Frontal cortex (tissue), 4 donors: ENCODE data around the gene WWC1. TPM values are rescaled to one million over a fixed set of nuclear protein-coding genes. Genes with fewer than 3 reads are reported as not detected.
"Not testable (repeated sequence)": the region's sequence is repeated elsewhere in the genome, so short reads cannot be mapped to it uniquely, and the experiment has no call there.

Experiments
- DNase-seq, 2 donors: peaks; one replicate each; pipeline ENCODE4 v3.0.0; 2012; ENCODE audit warnings: low spot score in 2 of 2
- FAIRE-seq: peaks from 2 replicates; lab custom pipeline; 2012; peaks lifted over from hg19 to GRCh38; lab: Jason Lieb, UNC
- total RNA-seq: library from RNA; depleted of rRNA; stranded (reverse); fragments of >200 nt; gene quantifications from one replicate; pipeline ENCODE4 v1.2.3, GENCODE V29; 2014
- donor health status: control.
- donor health status: control.
- donor health status: control.

The WWC1 gene
- total RNA-seq, 1 donor from 2014 or later = 78.3 TPM

- FAIRE-seq (no peak), DNase-seq (no peak)
Measured at GRCh38 chr5:168327019-168327421, 35.6 kb downstream of the WWC1 start.

GRCh38 chr5:168327451-168327850 is 36.0 kb downstream of the WWC1 start:
- FAIRE-seq (no peak), DNase-seq (no peak)

- FAIRE-seq = no peak
- no peak for DNase-seq
Measured at GRCh38 chr5:168327994-168328393, 36.5 kb downstream of the WWC1 start.

- no peak for DNase-seq
- FAIRE-seq = no peak
Measured at GRCh38 chr5:168328814-168329213, 37.4 kb downstream of the WWC1 start.

GRCh38 chr5:168329302-168329701 is 37.9 kb downstream of the WWC1 start:
- DNase-seq (no peak), FAIRE-seq (no peak)

DNA sequence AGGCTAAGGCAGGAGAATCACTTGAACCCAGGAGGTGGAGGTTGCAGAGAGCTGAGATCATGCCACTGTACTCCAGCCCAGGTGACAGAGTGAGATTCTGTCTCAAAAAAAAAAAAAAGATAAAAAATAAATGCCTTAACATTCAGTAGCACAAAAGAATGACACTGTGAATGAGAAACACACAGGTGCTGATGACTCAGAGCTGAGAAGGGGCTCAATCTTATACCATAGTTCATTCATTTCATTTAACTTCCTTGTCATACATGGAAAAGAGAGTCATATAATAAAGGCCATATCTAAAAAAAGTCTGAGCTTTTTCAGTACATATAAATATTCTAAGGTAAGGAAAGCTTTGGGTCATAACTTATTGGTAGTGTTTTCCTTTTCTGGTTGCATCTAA is 40.6 kb downstream of the WWC1 start:
- no peak for DNase-seq
- no peak for FAIRE-seq

- no peak for DNase-seq
- no peak for FAIRE-seq
Measured at GRCh38 chr5:168334280-168334679, 42.8 kb downstream of the WWC1 start.

- no peak for FAIRE-seq
- no peak for DNase-seq
Measured at GRCh38 chr5:168334695-168335094, 43.2 kb downstream of the WWC1 start.

DNA sequence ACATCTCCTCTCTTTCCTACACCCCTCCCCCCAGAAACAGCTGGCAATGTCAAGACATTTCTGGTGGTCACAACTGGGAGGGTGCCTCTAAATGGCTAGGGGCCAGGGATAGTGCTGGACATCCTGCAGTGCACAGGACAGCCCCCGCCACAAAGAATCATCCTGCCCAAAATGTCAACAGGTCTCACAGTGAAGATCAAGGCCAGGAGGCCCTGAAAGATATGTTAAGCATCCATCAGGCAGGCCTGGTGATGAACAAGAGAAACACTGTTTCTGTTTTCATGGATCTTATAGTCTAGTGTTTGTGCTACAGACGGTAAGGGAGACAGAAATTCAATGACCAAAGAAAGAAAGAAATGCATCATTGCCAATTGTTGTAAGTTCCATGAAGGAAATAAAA is 45.9 kb downstream of the WWC1 start:
- DNase-seq (no peak), FAIRE-seq (no peak)

DNA sequence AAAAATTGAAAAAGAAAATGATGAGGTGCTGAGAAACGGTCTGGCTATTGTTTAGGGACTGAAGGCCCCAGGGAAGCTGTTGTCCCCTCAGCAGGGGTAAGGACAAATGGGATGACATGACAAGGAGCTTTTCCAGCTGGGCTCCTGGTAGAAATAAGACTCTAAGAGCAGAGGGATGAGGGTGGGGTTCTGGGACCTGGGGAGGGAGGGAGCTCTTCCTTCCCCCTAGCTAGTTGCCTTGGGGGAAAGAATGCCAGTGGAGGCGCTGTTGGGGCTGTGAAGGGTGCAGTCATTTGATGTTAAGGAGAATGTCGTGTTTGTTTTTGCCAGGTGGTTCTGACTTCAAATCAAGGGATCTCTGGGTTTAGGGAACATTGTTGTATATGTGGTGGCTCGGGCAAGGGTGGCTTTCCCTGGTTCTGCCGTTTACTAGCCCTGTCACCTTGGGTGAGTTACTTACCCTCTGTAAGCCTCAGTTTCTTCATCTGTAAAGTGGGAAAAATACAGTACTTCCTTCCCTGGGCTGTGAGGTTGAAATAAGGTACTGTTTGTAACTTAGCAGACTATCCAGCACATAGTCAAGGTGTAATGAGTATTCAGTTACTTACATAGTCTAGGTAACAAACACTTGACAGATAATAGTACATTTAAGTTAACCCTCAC is 47.8 kb downstream of the WWC1 start:
- FAIRE-seq (no peak), DNase-seq (no peak)

GRCh38 chr5:168339772-168340140 is 48.3 kb downstream of the WWC1 start:
- DNase-seq, FAIRE-seq: not testable (repeated sequence)

DNA sequence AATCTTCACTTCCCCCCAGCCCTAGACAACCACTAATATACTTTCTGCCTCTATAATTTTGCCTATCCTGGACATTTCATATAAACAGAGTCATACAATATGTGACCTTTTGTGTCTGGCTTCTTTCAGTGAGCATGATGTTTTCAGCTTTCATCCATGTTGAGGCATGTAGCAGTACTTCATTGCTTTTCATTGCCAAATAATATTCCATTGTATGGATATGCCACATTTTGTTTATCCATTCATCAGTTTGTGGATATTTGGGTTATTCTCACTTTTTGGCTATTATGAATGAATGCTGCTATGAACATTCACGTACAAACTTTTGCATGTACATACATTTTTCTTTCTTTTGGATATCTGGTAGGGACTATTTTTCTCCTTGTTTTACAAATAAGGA is 49.0 kb downstream of the WWC1 start:
- DNase-seq (no peak), FAIRE-seq (no peak)

GRCh38 chr5:168341178-168341577 is 49.7 kb downstream of the WWC1 start:
- DNase-seq = no peak
- FAIRE-seq = no peak

DNA sequence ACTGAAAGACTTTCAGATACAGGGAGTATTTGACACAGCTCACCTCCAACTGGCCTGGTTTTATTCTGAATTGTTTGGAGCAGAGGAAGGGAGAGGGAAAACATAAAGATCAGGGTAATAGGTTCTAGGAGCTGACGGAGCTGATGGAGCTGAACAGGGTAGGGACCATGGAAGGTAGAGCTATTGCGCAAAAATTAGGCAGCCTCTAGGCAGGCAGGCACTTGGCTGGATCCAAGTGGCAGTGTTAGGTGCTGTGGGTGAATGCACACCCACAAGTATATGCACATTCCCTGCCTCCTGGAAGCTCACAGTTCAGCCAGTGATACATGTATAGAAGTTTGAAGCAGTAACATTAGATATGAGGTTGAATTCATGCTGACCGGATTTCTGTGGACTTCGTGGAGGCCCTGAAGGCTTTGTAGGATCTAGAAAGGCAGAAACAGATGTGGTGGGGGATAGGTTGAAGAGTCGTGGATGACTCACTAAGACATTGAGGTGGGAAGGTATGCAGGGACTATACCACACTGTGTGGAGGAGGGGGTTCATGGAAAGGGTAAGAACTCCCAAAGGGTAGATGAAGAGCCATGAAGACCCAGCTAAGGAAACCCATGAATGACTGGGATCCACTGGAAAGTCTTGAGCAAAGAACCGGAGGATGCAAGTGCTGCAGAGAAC is 50.8 kb downstream of the WWC1 start:
- FAIRE-seq (no peak), DNase-seq (no peak)

DNA sequence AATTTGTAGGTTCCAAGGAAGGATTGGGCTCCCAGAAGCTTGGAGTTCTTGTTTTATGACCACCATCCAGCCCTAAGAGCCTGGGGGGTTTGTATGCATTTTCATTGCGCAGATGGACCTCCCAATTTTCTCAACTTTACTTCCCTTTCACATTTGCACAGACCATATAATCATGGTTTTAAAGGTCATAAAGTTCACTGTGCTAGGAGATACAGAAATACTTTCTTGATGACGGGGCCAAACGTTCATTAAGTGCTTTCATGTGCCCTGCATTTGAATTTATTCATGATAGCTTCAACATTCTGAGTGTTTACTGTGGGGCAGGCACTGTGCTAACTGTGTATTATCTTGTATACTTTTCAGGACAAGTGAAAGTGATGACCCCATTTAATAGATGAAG is 51.5 kb downstream of the WWC1 start:
- DNase-seq (no peak), FAIRE-seq (no peak)

DNA sequence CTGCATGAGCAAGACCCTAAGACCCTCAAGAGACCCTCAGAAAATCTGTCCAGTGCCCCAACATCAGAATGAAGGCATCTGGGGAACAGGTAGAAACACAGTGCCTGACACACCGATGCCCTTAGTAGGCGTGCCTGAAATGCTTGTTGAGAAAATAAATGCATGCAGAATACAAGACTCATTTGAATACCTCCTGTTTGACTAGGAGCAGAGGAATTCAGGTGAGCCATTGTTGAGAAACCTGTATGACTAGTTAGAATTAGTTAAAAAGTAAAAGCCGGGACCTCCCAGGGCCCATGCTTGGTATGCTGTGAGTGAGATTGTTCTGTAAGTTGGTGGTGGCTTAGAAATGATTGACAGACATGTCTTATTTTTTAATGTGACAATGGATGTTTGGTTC is 55.0 kb downstream of the WWC1 start:
- DNase-seq = no peak
- FAIRE-seq = no peak

- FAIRE-seq = no peak
- no peak for DNase-seq
Measured at GRCh38 chr5:168347368-168348083, 56.1 kb downstream of the WWC1 start.

DNA sequence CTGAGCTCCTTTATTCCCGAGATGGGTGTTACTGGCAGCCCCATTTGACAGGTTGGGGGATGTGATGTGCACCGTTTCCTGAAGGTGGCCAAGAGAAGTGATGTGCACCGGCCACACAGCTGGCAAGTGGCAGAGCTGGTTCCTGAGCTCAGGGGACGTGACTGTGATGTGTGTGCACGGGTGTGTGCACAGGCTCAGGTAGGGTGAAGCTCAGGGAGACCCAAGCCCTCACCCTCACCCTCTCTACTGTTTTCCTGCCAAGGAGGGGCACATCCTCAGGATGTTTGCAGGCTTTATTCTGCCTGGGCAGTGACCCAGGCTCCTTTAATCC is 56.6 kb downstream of the WWC1 start:
- DNase-seq (no peak), FAIRE-seq (no peak)

DNA sequence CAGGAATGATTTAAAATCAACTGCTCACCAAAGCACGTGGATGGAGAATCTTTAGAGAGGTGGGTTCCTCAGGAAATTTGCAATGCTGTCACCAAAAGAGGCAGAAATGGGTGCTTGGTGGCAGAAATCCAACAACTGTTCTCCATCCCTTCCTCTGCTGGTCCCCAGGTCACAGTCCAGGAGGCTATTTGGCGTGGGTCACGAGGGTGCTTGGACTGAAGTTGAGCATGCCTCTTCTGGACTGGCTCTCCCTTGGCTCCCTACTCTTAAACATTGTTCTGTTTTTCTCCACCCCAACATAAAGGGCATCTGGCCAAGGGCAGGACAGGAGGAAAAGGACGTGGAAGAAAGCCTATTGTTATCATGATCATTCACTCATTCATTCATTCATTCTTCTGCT is 58.9 kb downstream of the WWC1 start:
- DNase-seq = no peak
- no peak for FAIRE-seq

GRCh38 chr5:168353216-168353957 is 61.9 kb downstream of the WWC1 start:
- FAIRE-seq (no peak), DNase-seq (no peak)

DNA sequence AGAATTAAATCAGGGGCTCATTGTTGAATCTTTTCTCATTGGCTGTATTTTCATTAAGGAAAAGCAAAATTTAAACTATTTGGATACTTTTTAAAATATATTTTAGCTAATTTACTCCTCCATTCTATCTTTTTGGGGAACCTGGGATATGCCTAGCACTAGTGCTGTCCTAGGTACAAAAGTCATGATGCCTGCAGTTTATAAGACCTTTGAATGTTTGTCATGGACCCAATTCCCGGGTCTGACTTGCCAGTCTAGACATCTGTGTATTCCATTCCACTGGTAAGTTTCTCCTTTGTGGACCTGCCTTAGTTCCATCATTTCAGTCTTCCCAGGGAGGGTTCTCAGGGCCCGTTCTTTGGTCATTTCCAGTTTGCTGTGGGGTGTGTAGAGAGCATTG is 63.0 kb downstream of the WWC1 start:
- FAIRE-seq = no peak
- no peak for DNase-seq
